Measurements from ENCODE around the gene RNF2. TPM values are rescaled to one million over a fixed set of nuclear protein-coding genes. Genes with fewer than 3 reads are reported as not detected.

Gene RNF2
- total RNA-seq, 4 donors from 2014 or later: 11.3 to 18.6 (median 16.2) TPM

GRCh38 chr1:185035258-185035657 is 10.1 kb upstream of the RNF2 start:
- no peaks in the 10 kb centered on the region for H3K36me3 ChIP-seq
- no peak for DNase-seq (ENCODE audit: low spot score in 2 of 2)
- no peak overlapping the region for H3K4me3 ChIP-seq
- H3K27ac ChIP-seq: no peak overlapping the region
- no peaks in the 10 kb centered on the region for H3K9me3 ChIP-seq
- TF ChIP-seq CTCF (IDR thresholded peaks at IDR 0.05) (no peak), POLR2AphosphoS5 (IDR thresholded peaks at IDR 0.05) (no peak), POLR2A (IDR thresholded peaks at IDR 0.05) (no peak), EP300 (IDR thresholded peaks at IDR 0.05) (no peak)
- 78% methylated on average over 1 of the region's 1 CpG for WGBS
- H3K4me1 ChIP-seq: no peaks in the 10 kb centered on the region
- H3K27me3 ChIP-seq: no peaks in the 10 kb centered on the region

- WGBS: 86% methylated on average over 7 of the region's 7 CpGs
- no peaks in the 10 kb centered on the region for H3K9me3 ChIP-seq
- H3K27ac ChIP-seq: no peak overlapping the region
- no peaks in the 10 kb centered on the region for H3K4me1 ChIP-seq
- no peak for TF ChIP-seq POLR2A (IDR thresholded peaks at IDR 0.05)
- no peak for TF ChIP-seq CTCF (IDR thresholded peaks at IDR 0.05)
- no peak for TF ChIP-seq EP300 (IDR thresholded peaks at IDR 0.05)
- no peak for TF ChIP-seq POLR2AphosphoS5 (IDR thresholded peaks at IDR 0.05)
- DNase-seq (ENCODE audit: low spot score in 2 of 2): no peak
- H3K4me3 ChIP-seq: no peak overlapping the region
- H3K36me3 ChIP-seq: no peaks in the 10 kb centered on the region
- no peaks in the 10 kb centered on the region for H3K27me3 ChIP-seq
These were observed 6.5 kb upstream of the RNF2 start for GRCh38 chr1:185038813-185039376.

GRCh38 chr1:185039726-185040407 is 5.5 kb upstream of the RNF2 start:
- Histone ChIP-seq H3K4me3 (no peak overlapping the region), H3K4me1 (peaks cover 3% of the 10 kb centered on the region), H3K27me3 (no peaks in the 10 kb centered on the region), H3K36me3 (no peaks in the 10 kb centered on the region), H3K27ac (no peak overlapping the region), H3K9me3 (no peaks in the 10 kb centered on the region)
- DNase-seq (ENCODE audit: low spot score in 2 of 2): no peak
- no peak for TF ChIP-seq CTCF (IDR thresholded peaks at IDR 0.05)
- no peak for TF ChIP-seq POLR2AphosphoS5 (IDR thresholded peaks at IDR 0.05)
- TF ChIP-seq EP300 (IDR thresholded peaks at IDR 0.05): no peak
- no peak for TF ChIP-seq POLR2A (IDR thresholded peaks at IDR 0.05)
- 61% methylated on average over 4 of the region's 4 CpGs for WGBS

GRCh38 chr1:185040408-185040735 is 5.0 kb upstream of the RNF2 start:
- H3K27me3 ChIP-seq: no peaks in the 10 kb centered on the region
- no peak overlapping the region for H3K4me3 ChIP-seq
- DNase-seq (ENCODE audit: low spot score in 2 of 2): no peak
- H3K9me3 ChIP-seq: no peaks in the 10 kb centered on the region
- WGBS: 57% methylated on average over 1 of the region's 1 CpG
- no peaks in the 10 kb centered on the region for H3K36me3 ChIP-seq
- TF ChIP-seq EP300 (IDR thresholded peaks at IDR 0.05): no peak
- TF ChIP-seq CTCF (IDR thresholded peaks at IDR 0.05): no peak
- TF ChIP-seq POLR2AphosphoS5 (IDR thresholded peaks at IDR 0.05): no peak
- TF ChIP-seq POLR2A (IDR thresholded peaks at IDR 0.05): no peak
- H3K27ac ChIP-seq: no peak overlapping the region
- H3K4me1 ChIP-seq: peaks cover 5% of the 10 kb centered on the region

DNA sequence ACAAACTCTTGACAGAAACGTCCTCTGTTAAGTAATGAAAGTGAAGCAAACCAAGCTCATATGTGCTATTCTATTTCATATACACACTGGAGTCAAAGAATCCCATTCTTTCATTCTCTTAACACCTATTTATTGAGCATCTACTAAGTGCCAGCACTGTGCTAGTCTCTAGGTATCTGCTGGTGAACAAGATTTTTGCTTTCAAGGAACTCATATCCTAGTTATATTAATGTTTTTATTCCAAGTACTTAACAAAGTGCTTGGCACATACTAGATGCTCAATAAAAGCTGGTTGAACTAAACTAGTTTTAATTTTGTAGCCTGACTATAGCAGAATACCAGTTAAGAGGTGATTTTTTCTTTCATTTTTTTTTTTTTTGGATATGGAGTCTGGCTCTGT is 3.6 kb upstream of the RNF2 start:
- no peaks in the 10 kb centered on the region for H3K27me3 ChIP-seq
- WGBS: 67% methylated on average over 1 of the region's 1 CpG
- TF ChIP-seq POLR2A (IDR thresholded peaks at IDR 0.05): no peak
- no peak for TF ChIP-seq POLR2AphosphoS5 (IDR thresholded peaks at IDR 0.05)
- no peak for TF ChIP-seq CTCF (IDR thresholded peaks at IDR 0.05)
- no peak for TF ChIP-seq EP300 (IDR thresholded peaks at IDR 0.05)

More for the DNA sequence above, 3.6 kb upstream of the RNF2 start:
- Histone ChIP-seq H3K4me3 (no peak overlapping the region), H3K9me3 (no peaks in the 10 kb centered on the region), H3K27ac (no peak overlapping the region), H3K4me1 (peaks cover 10% of the 10 kb centered on the region), H3K36me3 (no peaks in the 10 kb centered on the region)
- no peak for DNase-seq (ENCODE audit: low spot score in 2 of 2)

Data from suprapubic skin (tissue), 4 donors.